Esophagus muscularis mucosa (tissue), 4 donors: ENCODE results near the gene RTCA.

Source experiments
- EP300 ChIP-seq: sonication (generic); formaldehyde crosslinking; IDR thresholded peaks from one replicate; pipeline ENCODE4 v1.6.1; 2017; ENCODE audit warnings: antibody characterized with exemption
- POLR2A ChIP-seq: fragments of 450-650 bp; IDR thresholded peaks from one replicate; pipeline ENCODE4 v1.6.1; 2017; ENCODE audit warnings: antibody characterized with exemption, moderate library complexity, mild to moderate bottlenecking, low read depth
- TF ChIP-seq, protein P1 (sequence below), 3 experiments: fragments of 200-600 bp in 2 of 3; fragments of 450-650 bp in 1 of 3; sonication (generic) in 2 of 3; IDR thresholded peaks; one replicate each; pipeline ENCODE4 v1.5.1; 2017 to 2019; ENCODE audit warnings: antibody characterized with exemption in 3 of 3, mild to moderate bottlenecking in 2 of 3, moderate library complexity in 1 of 3

DNA sequence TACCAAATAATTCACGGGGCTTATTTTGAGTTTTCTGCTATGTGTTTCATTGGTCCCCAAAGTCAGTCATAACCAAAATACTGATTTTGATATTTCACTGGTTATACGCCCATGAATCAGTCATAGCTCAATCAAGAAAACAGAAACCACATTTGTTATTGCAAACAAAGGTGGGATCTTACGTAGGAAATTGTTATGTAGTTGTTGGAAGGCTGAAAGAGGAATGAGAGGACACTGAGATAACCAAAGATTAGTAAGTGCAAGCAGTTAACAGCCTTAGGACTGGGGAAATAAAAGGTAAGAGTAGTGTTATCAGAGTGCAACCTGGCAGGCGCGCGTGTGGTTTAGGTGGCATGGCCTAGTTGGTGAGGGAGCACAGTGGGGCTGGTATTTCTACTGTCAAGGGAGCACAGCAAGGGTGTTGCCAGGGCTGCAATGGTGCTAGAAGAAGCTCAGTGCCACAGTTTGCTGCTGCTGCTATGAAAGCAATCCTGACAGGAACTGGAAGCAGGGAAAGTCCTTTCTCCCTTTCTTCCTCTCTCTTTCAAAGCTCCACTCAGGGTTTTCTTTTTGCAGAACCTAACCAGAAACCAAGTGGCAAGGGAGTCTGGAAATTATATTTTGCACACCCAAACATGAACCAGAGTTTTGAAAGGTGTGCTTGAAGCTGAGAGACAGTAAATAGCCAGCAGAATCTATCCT is 33.7 kb downstream of the RTCA start:
- TF ChIP-seq EP300, result no peak
- TF ChIP-seq, protein P1, sequence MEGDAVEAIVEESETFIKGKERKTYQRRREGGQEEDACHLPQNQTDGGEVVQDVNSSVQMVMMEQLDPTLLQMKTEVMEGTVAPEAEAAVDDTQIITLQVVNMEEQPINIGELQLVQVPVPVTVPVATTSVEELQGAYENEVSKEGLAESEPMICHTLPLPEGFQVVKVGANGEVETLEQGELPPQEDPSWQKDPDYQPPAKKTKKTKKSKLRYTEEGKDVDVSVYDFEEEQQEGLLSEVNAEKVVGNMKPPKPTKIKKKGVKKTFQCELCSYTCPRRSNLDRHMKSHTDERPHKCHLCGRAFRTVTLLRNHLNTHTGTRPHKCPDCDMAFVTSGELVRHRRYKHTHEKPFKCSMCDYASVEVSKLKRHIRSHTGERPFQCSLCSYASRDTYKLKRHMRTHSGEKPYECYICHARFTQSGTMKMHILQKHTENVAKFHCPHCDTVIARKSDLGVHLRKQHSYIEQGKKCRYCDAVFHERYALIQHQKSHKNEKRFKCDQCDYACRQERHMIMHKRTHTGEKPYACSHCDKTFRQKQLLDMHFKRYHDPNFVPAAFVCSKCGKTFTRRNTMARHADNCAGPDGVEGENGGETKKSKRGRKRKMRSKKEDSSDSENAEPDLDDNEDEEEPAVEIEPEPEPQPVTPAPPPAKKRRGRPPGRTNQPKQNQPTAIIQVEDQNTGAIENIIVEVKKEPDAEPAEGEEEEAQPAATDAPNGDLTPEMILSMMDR (IDR thresholded peaks at IDR 0.05), result no peak
- TF ChIP-seq POLR2A, result no peak
